BE2C (cell line): ENCODE data around the gene DYNC1LI1.

ENCODE experiments used
- DNase-seq: peaks from one replicate; pipeline ENCODE4 v3.0.0-alpha.2; 2020
- H3K27me3 ChIP-seq: fragments of 250-450 bp; sonication (Bioruptor Pico); 2 replicates; pipeline ENCODE4 v1.5.1; 2020; ENCODE audit warnings: mild to moderate bottlenecking
- H3K36me3 ChIP-seq: fragments of 250-450 bp; sonication (Bioruptor Pico); 2 replicates; pipeline ENCODE4 v1.5.1; 2020; ENCODE audit warnings: mild to moderate bottlenecking
- H3K4me1 ChIP-seq: fragments of 250-450 bp; sonication (Bioruptor Pico); 2 replicates; pipeline ENCODE4 v1.5.1; 2020
- H3K4me3 ChIP-seq: 2 replicates; pipeline ENCODE4 v1.5.1; 2011; ENCODE audit warnings: low read depth, low read length
- H3K9me3 ChIP-seq: fragments of 250-450 bp; sonication (Bioruptor Pico); 2 replicates; pipeline ENCODE4 v1.5.1; 2020
- TF ChIP-seq, protein P1 (sequence below): IDR thresholded peaks from 2 replicates; pipeline ENCODE4 v1.5.1; 2012; ENCODE audit warnings: mild to moderate bottlenecking, low read depth, low read length

Gene DYNC1LI1

GRCh38 chr3:32568953-32569352, 1.7 kb downstream of the DYNC1LI1 start:
- Histone ChIP-seq H3K4me1 (no peaks in the 10 kb centered on the region), H3K27me3 (no peaks in the 10 kb centered on the region), H3K36me3 (peaks cover 3% of the 10 kb centered on the region; the same call in 1 of the 2 replicates), H3K4me3 (peak overlapping the region; percentile 74), H3K9me3 (no peaks in the 10 kb centered on the region)
- DNase-seq, result no peak
- TF ChIP-seq, protein P1, sequence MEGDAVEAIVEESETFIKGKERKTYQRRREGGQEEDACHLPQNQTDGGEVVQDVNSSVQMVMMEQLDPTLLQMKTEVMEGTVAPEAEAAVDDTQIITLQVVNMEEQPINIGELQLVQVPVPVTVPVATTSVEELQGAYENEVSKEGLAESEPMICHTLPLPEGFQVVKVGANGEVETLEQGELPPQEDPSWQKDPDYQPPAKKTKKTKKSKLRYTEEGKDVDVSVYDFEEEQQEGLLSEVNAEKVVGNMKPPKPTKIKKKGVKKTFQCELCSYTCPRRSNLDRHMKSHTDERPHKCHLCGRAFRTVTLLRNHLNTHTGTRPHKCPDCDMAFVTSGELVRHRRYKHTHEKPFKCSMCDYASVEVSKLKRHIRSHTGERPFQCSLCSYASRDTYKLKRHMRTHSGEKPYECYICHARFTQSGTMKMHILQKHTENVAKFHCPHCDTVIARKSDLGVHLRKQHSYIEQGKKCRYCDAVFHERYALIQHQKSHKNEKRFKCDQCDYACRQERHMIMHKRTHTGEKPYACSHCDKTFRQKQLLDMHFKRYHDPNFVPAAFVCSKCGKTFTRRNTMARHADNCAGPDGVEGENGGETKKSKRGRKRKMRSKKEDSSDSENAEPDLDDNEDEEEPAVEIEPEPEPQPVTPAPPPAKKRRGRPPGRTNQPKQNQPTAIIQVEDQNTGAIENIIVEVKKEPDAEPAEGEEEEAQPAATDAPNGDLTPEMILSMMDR, result no peak

GRCh38 chr3:32564195-32564594, 6.5 kb downstream of the DYNC1LI1 start:
- Histone ChIP-seq H3K27me3 (no peaks in the 10 kb centered on the region), H3K9me3 (no peaks in the 10 kb centered on the region), H3K4me1 (no peaks in the 10 kb centered on the region), H3K36me3 (no peaks in the 10 kb centered on the region), H3K4me3 (no peak overlapping the region)
- DNase-seq, result no peak
- TF ChIP-seq, protein P1, result no peak

DNA sequence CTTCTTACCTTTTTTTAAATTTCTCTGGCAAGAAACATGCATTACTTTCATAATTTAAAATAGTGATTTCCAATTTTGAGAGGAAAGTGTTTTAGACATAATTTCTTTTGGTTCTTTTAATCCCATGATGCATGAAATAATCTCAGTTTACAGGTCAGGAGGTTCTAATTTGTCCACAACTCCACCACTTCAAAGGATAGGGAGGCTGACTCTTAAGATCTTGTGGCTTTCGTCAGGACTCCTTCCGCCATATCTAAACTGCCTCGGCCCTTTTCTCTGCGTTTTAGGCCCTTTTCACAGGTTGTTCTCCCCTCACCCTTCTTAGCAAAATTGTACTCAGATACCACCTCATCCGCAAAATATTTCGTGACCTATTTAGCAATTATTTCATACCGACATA, 8.0 kb downstream of the DYNC1LI1 start:
- TF ChIP-seq, protein P1, result no peak
- Histone ChIP-seq H3K27me3 (no peaks in the 10 kb centered on the region), H3K4me3 (no peak overlapping the region), H3K9me3 (no peaks in the 10 kb centered on the region), H3K36me3 (no peaks in the 10 kb centered on the region), H3K4me1 (no peaks in the 10 kb centered on the region)
- DNase-seq, result no peak

DNA sequence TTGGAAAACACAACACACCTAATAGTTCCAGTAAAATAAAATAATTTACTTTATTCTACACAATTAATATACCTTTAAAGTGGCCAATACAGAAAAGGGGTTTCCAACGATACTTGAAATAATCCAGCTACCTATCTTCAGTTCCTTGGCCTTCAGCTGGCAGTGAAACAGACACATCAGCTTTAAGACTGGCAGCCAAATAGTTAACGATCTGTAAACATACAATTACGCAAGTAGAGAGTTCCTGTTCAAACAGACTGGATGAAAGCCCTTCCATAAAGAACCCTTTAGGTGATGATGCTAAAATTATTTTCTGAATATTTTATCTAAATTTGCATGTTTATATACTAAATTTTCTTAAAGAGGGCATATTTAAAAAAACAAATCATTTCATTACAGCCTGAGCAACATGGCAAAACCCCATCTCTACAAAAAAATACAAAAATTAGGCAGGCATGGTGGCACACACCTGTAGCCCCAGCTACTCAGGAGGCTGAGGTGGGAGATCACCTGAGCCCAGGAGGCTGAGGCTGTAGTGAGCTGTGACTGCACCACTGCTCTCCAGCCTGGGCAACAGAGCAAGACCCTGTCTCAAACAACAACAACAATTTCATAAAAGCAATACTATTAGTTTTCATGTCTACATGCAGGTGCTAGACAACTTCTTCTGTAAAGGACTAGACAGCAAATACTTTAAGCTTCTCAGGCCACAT, 12.9 kb downstream of the DYNC1LI1 start:
- Histone ChIP-seq H3K9me3 (no peaks in the 10 kb centered on the region), H3K4me3 (no peak overlapping the region), H3K27me3 (no peaks in the 10 kb centered on the region), H3K4me1 (no peaks in the 10 kb centered on the region), H3K36me3 (no peaks in the 10 kb centered on the region)
- TF ChIP-seq, protein P1, result no peak
- no peak for DNase-seq

DNA sequence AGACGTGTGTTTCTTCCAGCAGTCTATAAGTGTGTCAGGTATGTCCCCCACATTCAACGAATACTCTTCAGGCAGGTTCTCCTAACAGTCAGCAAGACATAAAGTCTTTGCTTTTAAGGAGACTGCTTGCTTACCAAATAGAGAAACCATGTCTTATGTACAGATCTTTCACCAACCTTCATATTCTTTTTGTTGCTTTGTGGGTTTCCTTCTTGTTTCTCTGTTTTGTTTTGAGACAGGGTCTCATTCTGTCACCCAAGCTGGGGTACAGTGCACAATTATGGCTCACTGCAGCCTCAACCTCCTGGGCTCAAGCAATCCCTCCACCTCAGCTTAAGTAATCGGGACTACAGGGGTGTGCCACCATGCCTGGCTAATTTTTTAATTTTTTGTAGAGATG, 14.3 kb downstream of the DYNC1LI1 start:
- Histone ChIP-seq H3K9me3 (no peaks in the 10 kb centered on the region), H3K36me3 (no peaks in the 10 kb centered on the region), H3K4me1 (no peaks in the 10 kb centered on the region), H3K27me3 (no peaks in the 10 kb centered on the region), H3K4me3 (no peak overlapping the region)
- TF ChIP-seq, protein P1, result no peak
- no peak for DNase-seq

GRCh38 chr3:32553973-32554372, 16.7 kb downstream of the DYNC1LI1 start:
- H3K27me3 ChIP-seq, result no peaks in the 10 kb centered on the region
- H3K4me1 ChIP-seq, result no peaks in the 10 kb centered on the region
- no peaks in the 10 kb centered on the region for H3K9me3 ChIP-seq
- H3K36me3 ChIP-seq, result no peaks in the 10 kb centered on the region
- TF ChIP-seq, protein P1, result no peak
- no peak for DNase-seq
- no peak overlapping the region for H3K4me3 ChIP-seq
